HG03103 (cell line): ENCODE results near the gene NAA10.

ENCODE experiments used
- ATAC-seq: cut with Tn5 transposase; IDR thresholded peaks from one replicate; pipeline ENCODE4 v1.9.1; 2021; ENCODE audit warnings: low read depth; ENCODE audit not compliant: unreplicated experiment

NAA10 gene

DNA sequence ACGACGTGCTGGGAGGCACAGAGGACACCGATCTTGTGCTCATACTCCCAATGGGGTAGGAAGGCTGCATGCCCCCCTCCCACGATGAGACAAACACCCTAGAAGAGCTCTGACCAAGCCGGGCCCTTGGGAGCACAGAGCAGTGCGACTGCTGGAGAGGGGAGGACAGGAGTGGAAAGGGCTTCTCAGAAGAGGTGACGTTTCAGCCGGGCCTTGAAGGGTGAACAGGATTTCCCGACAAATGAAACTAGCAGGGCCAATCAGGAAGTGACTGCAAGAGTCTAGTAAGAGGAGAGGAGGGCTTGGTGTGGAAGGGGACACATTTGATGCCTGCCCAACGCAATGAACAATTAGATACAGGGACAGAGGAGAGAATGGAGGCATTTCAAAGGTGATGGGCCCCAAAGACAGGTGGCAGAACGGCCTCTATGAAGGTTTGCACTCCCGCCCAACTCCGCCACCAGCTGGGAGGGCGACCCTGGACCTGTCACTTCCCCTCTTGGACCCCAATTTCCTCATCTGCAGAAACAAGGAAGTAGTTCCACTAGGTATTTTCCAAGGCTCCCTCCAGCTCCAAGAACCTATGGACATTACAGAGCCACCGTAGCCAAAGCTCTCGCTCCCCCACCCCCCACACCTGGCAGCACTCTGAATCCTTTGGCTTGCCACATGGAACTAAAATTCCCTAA lies 32.8 kb upstream of the NAA10 start:
- no peak for ATAC-seq

DNA sequence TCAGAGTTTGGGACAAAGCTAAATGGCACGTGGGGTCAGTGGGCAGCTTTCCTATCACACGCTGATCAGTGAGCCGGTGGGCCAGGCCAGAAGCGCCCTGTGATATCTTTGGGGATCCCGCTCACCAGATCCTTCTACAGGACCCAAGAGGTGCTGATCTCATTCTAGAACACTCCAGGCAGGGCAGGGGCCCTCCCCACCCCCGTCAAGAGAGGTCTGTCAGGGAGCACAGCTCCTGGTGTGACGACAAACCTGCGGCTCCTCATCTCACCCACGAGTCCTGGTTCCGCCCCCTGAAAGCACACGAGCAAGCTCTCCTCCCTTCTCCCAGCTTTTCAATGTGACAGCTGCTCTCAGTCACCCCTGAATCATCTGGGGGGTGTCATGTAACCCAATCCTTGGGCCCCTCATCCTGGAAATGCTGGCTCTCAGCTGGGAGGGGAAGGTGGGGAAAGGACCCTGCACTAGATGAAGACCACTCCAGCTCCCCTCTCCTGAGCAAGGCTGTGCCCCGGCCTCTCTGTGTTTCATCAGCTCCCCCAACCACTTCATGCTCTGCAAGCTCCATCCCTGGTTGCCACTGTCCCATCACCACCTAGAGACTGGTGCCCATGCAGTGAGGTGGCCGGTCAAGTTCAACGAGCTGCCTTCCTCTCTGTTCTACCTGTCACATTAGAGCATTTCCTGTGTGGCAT lies 32.2 kb upstream of the NAA10 start:
- ATAC-seq: no peak

DNA sequence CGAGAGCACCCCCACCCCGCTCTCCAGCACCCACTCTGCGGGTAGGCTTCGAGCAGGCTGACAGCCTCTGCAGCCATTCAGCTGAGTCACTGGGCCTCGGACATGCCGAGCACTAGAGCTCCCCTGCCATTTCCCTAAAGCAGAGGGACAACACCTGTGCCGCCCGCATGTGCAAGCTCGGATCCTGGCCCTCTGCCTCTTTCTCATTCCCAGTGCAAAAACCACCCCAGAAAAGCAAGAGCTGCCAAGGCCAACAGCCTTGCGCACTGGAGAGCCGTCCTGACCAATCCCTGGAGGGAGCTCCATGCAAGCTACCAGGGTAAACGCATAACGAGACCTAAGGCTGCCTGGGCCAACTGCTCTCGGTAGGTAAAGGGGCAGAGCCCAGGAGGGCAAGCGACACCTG lies 31.4 kb upstream of the NAA10 start:
- no peak for ATAC-seq

DNA sequence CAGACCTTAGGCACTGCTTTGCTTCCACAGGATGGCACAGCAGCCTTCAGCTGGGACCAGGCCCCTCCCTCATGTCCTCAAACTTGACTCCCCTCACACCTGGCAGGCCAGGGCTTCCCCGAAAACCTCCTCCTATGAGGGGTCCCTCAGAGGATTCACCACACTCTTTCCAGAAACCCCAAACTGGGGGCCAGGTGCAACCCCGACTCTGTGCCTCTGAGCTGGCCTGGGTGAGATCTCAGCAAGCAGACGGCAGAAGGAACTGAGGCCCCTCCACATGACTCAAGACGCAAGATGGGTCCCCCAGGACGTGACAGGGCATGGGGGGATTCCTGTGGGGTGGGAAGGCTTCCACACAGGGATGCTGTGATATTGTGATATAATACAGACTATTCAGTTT lies 30.6 kb upstream of the NAA10 start:
- no peak for ATAC-seq

DNA sequence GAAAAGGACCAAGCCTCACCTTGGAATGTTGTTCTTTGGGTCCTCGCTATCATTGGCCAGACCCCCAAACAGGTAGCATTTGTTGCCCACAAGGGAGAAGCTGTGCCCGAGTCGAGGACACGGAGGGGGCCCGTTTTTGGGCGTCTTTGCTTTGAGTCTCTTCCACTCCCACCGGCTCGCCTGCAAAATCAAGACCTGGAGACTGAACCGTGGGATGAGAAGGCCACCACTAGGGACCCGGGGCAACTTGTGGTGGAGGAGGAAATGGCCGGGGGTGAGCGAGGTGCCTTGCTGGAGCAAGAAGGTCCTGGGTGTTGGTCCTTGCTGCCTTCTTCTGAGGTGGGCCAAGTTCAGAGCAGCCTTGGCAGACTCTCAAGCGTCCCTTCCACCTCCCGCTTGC lies 29.3 kb upstream of the NAA10 start:
- ATAC-seq: no peak

DNA sequence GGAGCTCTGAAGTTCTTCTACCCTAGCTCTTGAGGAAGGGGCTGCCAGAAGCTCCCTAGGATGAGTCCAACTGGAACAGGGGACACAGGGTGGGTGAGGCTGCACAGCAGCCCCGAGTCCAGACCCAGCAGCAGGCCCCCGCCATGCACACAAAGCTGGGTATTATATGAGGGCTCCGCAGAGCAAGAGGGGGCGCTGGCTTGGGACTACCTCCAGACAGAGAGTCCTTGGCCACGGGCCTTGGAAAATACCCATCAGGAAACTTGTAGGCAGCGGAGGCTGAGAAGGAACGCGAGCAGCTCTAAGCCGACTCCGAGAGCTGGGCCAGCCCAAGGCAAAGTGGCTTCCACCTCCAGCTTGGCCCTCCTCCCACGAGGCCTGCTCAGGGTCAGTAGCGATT lies 28.7 kb upstream of the NAA10 start:
- ATAC-seq: no peak

DNA sequence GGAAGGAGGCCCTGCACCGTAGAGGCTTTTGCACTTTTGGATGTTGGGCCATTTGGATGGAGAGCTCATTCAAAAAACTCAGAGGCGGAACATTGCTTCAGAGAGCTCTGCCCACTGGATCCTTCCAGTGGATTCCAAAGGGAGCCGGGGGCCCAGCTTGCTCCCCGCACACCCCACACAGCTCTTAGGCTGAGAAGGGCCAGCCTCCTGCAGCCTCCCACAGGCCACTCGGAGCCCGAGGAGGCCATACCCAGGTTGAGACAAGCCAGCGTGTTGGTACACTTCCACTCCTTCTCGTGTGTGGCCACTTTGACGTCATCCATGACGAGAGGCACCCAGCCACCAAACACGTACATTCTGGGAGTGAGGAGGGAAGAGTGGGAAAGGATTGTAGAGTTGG lies 26.5 kb upstream of the NAA10 start:
- ATAC-seq: no peak

DNA sequence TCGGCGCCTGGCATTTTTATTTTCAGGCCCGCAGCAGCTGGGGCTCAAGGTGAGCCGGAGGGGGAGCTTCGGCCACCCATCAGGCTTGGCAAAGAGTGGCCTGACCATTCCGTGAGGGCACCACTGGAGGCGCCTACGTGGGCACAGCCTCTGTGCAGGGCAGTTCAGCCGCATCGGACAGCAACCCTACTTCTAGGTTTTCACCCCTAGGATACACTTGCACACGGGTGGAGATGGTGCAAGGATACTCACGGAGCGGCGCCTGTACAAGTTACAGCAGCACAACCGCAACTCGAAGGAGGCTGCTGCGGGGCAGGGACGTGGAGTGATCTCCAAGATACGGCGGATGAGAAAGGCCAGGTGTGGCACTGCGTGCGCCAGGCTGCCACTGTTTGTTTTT lies 25.9 kb upstream of the NAA10 start:
- no peak for ATAC-seq

DNA sequence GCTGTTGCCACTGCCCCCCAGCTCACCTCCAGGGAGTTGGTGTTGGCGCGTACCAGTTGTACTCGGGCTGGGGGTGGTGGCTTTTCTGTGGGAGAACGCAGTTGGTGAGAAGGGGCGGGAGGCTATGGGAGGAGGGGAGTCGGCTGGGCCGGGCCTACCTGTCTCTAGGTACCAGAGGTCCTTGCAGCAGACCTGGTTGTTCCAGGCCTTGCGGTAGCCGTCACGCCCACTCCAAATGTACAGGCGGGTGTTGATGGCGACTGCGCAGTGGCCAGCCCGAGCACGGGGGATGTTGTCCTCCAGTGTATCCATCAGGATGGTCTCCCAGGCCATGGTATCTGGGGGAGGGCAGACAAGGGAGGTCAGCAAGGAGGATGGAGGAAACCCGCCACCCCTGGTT lies 25.2 kb upstream of the NAA10 start:
- ATAC-seq: no peak

DNA sequence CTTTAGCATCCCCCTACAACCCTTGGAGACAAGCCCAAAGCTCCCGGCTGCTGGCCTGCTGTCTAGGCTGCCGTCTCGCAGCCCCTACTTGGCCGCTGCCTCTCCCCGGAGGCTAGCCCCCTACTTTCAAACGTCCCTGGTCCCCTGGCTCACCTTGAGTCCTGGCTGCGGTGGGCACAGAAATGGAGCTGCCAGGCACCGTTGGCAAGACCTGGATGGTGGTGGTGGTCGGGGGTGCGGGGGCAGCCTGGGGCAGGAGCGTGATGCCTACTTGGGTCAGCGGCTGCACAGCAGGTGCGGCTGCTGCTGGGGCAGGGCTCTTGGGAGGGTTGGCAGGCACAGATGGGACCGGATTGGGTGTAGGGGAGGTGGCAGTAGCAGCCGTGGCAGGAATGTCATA lies 24.8 kb upstream of the NAA10 start:
- no peak for ATAC-seq

DNA sequence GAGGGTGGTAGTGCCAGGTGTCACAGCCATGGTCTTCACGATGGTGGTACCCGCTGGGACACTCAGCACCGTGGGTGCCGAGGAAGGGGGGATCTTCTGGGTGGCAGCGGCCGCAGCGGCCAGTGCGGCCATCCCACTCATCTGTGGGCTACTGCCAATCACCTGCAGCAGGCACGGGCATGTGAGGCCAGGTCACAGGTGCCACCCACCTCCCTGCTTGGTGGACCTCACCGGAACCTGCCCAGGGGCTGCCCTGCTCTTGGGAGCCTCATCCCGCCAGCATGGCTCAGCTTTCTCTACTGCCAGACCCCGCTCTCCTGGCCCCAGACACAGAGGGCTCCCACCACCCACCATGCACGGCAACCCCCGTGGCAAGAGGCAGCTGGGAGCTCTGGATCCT lies 23.8 kb upstream of the NAA10 start:
- ATAC-seq: no peak

DNA sequence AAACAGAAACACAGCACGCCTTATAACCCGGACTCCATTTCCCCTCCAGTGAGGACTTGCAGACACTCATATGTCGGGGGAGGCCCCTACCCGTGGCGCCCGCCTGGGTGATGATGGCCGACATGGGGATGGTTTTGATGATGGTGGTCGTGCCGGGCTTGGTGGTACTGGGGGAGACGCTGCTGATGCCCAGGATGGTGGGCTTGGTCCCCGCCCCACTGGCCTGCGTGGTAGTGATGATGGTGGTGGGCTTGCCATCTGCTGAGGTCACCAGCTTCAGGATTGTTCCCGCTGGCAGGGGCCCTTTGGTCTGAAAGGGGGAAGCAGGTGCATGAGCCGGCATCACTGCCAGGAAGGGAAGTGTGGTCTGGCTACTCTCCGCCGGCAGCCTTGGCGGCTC lies 22.4 kb upstream of the NAA10 start:
- no peak for ATAC-seq

DNA sequence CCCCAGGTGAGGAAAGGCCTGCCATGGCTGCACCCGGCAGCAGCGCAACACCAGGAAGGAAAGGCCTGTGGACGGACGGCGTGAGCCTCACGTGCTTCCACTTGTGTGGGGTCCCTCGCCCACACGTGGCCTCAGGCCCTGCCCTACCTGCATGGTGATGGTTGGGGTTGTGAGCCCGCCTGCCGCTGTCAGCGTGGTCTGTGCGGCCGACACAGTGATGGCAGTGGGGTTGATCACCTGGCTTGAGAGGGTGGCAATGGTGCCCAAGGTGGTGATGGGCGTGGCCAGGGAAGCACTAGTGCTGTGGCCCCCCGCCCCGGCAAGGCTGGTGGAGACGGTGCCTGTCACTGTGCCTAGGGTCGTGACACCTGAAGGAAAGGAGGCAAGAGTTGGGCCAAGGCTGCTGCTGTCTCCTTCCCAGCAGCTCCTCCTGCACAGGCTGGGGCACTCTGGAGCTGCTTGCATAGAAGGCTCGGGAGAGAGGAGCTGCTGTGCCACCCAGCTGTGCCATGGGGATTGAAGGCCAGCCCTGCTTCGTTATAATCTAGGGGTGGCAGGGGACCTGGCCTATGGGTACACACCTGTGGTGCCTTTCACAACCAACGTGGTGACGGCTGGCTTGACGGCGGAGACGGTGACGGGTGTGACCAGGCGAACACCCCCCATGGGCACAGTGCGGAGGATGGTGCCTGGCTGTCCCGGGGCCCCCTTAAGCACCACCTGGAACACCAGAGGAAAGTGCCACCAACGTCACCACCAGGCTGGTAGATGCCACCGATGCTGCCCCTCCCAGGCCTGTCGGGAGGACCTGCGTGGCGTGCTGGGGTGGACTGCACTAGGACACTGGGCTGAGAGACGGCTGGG lies 21.4 kb upstream of the NAA10 start:
- no peak for ATAC-seq

DNA sequence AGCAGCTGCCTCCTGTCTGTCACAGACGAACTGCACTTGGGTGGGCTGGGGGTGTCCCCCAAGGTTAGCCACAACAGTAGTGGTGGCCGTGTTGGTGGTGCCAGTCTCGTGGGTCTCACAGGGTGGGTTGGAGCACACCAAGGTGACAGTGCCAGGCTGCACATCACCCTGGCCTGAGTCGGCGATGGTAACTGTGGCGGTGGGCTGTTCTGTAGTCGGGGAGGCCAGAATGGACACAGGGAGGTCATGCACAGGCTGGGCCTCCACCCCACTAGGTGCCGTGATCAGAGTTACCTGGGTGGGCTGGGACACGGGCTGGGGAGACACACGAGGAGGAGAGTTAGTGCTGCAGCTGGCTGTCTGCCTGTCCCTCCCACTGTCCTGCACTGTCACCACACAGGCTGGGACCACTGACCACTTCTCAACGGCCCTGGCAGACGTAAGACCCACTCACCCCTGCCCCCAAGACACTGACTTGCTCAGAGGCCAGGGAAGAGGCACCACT lies 20.4 kb upstream of the NAA10 start:
- no peak for ATAC-seq

DNA sequence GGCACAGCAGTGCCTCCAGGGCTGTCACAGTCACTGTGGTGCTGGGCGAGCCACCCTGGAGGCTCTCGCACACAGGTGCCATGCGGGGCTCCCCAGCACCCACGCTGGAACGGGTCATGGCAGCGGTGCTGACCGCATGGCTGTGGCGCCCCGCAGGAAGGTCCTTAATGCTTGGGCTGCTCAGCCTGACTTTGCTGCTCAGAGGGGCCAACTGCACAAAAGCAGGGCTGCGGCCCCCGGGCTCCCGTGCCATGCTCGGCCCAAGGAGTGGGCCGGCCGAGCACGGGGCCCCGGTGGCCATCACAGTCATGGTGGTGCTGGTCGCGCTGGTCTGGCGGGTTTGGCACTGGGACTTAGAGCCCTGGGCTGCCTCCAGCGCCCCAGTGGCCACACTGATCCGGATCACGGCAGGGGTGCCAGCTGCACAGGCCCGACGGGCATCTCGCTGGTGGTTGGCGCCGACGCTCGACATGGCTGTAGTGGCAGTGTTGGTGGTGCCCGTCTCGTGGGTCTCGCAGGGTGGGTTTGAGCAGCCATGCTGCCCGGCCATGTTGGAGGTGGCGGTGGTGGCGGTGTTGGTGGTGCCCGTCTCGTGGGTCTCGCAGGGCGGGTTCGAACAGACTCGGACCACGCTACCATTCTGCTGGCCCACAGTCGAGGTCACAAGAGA lies 19.9 kb upstream of the NAA10 start:
- no peak for ATAC-seq

DNA sequence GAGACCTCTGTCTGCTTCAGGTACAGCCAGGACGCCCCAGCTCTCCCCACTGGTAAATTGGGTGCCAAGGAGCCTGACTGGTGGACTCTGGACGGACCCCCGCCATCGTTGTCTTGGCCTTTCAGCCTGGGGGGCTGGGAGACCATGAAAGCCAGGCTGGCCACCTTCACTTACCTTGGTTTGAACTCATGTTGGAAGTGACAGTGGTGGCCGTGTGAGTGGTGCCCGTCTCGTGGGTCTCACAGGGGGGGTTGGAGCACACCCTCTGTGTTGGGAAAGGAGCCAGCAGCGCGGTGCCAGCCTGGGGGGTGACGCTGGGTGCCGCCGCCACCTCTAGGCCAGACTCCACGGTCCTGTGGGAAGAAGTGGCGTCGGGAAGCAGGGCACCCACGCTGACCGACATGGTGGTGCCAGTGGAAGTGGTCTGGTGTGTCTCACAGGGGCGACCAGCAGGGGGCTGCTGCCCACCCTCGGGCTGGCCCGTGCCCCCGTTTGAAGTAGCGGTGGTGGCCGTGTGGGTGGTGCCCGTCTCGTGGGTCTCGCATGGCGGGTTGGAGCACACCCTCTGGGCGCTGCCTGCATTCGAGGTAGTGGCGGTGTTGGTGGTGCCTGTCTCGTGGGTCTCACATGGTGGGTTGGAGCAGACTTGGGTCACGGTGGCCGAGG lies 19.2 kb upstream of the NAA10 start:
- no peak for ATAC-seq

DNA sequence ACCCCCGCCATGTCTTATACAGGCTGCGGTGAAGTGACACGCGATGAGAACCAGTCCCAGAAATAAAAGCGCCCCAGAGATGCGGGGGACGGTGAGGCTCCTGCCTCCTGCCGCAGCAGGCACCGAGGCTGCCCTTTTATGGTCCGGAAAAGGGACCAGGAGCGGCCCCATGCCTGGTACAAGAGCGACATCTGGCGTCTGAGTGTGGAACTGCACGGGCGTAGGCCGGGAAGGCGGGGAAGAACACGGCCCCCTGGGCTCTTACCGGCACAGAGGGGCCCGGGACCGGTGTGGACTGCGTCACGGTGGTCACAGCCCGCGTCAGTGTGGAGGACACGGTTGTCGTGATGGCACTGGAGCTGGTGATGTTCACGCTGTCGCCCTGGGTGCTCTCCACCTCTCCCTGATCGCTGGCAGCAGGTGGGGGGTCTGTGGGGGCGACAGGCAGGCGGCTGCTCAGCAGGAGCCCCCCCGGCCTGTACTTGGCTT lies 18.5 kb upstream of the NAA10 start:
- no peak for ATAC-seq

DNA sequence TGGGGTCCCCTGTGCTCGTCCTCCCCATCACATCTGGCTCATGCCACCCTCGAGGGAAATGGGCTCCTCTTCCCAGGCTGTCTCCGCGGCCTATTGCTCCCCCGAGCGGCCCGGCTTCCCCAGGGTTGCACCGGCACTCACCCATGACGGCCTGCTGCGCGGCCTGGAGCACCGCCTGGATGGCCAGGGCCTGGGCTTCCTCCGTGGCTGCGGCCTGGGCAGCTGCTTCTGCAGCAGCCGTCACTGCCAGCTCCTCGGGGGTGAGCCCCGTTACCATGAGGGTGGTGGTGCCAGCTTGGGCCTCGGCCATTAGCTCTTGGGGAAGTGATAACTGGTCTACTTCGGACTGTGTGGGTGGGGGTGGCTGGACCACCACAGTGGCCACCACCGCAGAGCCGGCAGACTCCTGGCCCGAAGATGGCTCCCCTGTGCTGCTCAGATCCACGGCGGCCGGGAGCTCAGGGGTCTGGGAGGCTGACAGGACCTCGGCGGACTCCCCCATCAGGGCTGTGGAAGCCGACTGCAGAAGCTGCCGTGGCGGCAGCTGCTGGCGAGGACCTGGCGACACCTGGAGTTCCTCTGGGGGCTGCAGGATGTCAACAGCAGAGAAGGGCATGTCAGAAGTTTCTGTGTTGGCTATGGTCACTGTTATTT lies 17.7 kb upstream of the NAA10 start:
- ATAC-seq: no peak

DNA sequence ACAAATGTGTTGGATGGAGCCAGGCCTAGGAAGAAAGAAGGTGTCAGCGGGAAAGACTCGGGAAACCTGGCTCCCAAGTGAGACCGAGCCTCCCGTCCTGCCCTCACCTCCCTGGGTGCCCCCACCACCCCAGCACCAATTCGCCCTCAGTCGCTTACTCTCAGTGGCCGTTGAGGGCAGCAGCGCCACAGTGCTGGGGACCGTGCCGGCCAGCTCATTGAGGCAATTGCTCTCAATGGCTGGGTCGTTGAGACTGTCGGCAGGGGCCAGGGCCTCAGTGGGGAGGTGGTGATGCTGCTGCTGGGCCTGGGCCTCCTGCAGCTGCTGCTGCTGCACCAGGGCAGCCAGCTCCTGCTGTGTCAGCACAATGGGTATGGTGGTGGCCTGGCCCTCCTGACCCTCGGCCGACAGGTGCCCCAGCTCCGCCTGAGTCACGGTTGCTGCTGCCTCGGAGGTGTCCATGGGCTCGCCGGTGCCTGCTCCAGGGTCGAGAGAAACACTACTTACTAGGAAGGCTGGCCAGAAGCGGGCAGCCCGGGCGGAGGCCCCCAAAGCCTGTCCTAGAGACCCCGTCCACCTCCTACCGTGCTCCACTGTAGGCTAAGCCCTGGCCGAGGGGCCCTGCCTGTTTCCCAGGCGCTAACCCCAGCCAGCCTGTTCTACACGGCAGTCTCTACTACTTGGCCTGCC lies 17.0 kb upstream of the NAA10 start:
- no peak for ATAC-seq
